KMS-11 (cell line): ENCODE results near the gene SOD2.
"Not testable (repeated sequence)": the region's sequence is repeated elsewhere in the genome, so short reads cannot be mapped to it uniquely, and the experiment has no call there.

Source experiments
- H2AFZ ChIP-seq: fragments of 200-600 bp; sonication (generic); 2 replicates; pipeline ENCODE4 v1.6.1; 2016; ENCODE audit warnings: antibody characterized with exemption, mixed run types, low read depth
- H3K27ac ChIP-seq: fragments of 200-600 bp; sonication (generic); 2 replicates; pipeline ENCODE4 v1.6.1; 2016; ENCODE audit warnings: mild to moderate bottlenecking, mixed run types
- H3K27me3 ChIP-seq: fragments of 200-600 bp; sonication (generic); 2 replicates; pipeline ENCODE4 v1.6.1; 2017; ENCODE audit warnings: mild to moderate bottlenecking, low read depth, mixed run types, moderate library complexity; ENCODE audit not compliant: insufficient read depth
- H3K36me3 ChIP-seq: fragments of 200-600 bp; sonication (generic); 2 replicates; pipeline ENCODE4 v1.6.1; 2017; ENCODE audit warnings: mild to moderate bottlenecking, mixed run types; ENCODE audit not compliant: insufficient read depth
- H3K4me1 ChIP-seq: fragments of 200-600 bp; sonication (generic); 2 replicates; pipeline ENCODE4 v1.6.1; 2016; ENCODE audit warnings: mild to moderate bottlenecking, low read depth, mixed run types; ENCODE audit not compliant: poor library complexity, severe bottlenecking
- H3K4me2 ChIP-seq: fragments of 200-600 bp; sonication (generic); 2 replicates; pipeline ENCODE4 v1.7.0; 2016; ENCODE audit warnings: mild to moderate bottlenecking, mixed run types
- H3K4me3 ChIP-seq: fragments of 200-600 bp; sonication (generic); IDR thresholded peaks from 2 replicates; pipeline ENCODE4 v1.6.1; 2017; ENCODE audit warnings: low read depth, low read length, mixed read lengths; ENCODE audit not compliant: insufficient read depth
- H3K79me2 ChIP-seq: fragments of 200-600 bp; sonication (generic); 2 replicates; pipeline ENCODE4 v1.6.1; 2016; ENCODE audit warnings: low read depth, mixed run types; ENCODE audit not compliant: insufficient read depth
- H3K9ac ChIP-seq: fragments of 200-600 bp; sonication (generic); 2 replicates; pipeline ENCODE4 v1.6.1; 2016; ENCODE audit warnings: mild to moderate bottlenecking, mixed run types
- H4K20me1 ChIP-seq: fragments of 200-600 bp; sonication (generic); 2 replicates; pipeline ENCODE4 v1.6.1; 2016; ENCODE audit warnings: mild to moderate bottlenecking, mixed run types; ENCODE audit not compliant: insufficient read depth
- CTCF ChIP-seq: fragments of 200-600 bp; sonication (generic); conservative IDR thresholded peaks from 2 replicates; pipeline ENCODE4 v1.6.1; 2017; ENCODE audit warnings: low read depth, mild to moderate bottlenecking, antibody characterized with exemption, low read length, moderate library complexity, mixed read lengths

The SOD2 gene

GRCh38 chr6:159676890-159677505, 16.0 kb downstream of the SOD2 start:
- no peaks in the 10 kb centered on the region for H4K20me1 ChIP-seq
- no peak overlapping the region for H2AFZ ChIP-seq
- no peak overlapping the region for H3K27ac ChIP-seq
- peaks cover 17% of the 10 kb centered on the region for H3K4me1 ChIP-seq
- no peaks in the 10 kb centered on the region for H3K36me3 ChIP-seq
- TF ChIP-seq CTCF = no peak
- no peak overlapping the region for H3K9ac ChIP-seq
- no peaks in the 10 kb centered on the region for H3K79me2 ChIP-seq
- H3K4me3 ChIP-seq = no peak overlapping the region
- H3K4me2 ChIP-seq = no peak overlapping the region
- H3K27me3 ChIP-seq = no peaks in the 10 kb centered on the region

GRCh38 chr6:159676236-159676635, 16.8 kb downstream of the SOD2 start:
- H4K20me1 ChIP-seq, H2AFZ ChIP-seq, H3K79me2 ChIP-seq, H3K9ac ChIP-seq, H3K27ac ChIP-seq, H3K36me3 ChIP-seq, H3K4me2 ChIP-seq, H3K27me3 ChIP-seq, H3K4me3 ChIP-seq: not testable (repeated sequence)
- H3K4me1 ChIP-seq = peaks cover 11% of the 10 kb centered on the region

- Histone ChIP-seq H3K79me2 (no peaks in the 10 kb centered on the region), H3K36me3 (no peaks in the 10 kb centered on the region), H3K4me3 (no peak overlapping the region), H3K4me2 (no peak overlapping the region), H3K9ac (no peak overlapping the region), H3K27ac (no peak overlapping the region), H3K27me3 (no peaks in the 10 kb centered on the region), H4K20me1 (no peaks in the 10 kb centered on the region), H3K4me1 (no peaks in the 10 kb centered on the region), H2AFZ (no peak overlapping the region)
- no peak for TF ChIP-seq CTCF
These were observed 27.0 kb downstream of the SOD2 start for GRCh38 chr6:159665868-159666635.

DNA sequence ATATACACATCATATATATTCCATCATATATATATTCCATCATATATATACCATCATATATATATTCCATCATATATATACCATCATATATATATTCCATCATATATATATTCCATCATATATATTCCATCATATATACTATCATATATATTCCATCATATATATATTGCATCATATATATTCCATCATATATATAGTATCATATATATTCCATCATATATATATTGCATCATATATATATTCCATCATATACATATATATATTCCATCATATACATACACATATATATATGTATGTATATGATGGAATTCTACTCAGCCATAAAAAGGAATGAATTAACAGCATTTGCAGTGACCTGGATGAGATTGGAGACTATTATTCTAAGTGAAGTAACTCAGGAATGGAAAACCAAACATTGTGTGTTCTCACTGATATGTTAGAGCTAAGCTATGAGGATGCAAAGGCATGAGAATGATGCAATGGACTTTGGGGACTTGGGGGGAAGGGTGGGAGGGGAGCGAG, 29.6 kb downstream of the SOD2 start:
- not testable (repeated sequence) for H4K20me1 ChIP-seq, H3K4me3 ChIP-seq, H3K4me2 ChIP-seq, H2AFZ ChIP-seq, H3K4me1 ChIP-seq, H3K79me2 ChIP-seq, H3K27ac ChIP-seq, H3K9ac ChIP-seq, H3K27me3 ChIP-seq, H3K36me3 ChIP-seq

DNA sequence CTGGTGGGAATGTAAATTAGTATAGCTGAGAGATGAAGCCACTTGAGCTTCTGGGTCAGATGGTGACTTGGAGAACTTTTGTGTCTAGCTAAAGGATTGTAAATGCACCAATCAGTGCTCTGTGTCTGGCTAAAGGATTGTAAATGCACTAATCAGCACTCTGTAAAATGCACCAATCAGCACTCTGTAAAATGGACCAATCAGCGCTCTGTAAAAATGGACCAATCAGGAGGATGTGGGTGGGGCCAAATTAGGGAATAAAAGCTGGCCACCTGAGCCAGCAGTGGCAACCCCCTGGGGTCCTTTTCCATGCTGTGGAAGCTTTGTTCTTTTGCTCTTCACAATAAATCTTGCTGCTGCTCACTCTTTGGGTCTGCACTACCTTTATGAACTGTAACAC, 31.1 kb downstream of the SOD2 start:
- H3K36me3 ChIP-seq, H4K20me1 ChIP-seq, H3K79me2 ChIP-seq, H3K27ac ChIP-seq, H3K27me3 ChIP-seq, H3K4me1 ChIP-seq, H3K9ac ChIP-seq, H2AFZ ChIP-seq, H3K4me2 ChIP-seq, H3K4me3 ChIP-seq: not testable (repeated sequence)
